Lower leg skin (tissue), 3 donors: ENCODE measurements around the gene HACD2.

Experiments used
- CTCF ChIP-seq, 3 donors: fragments of 450-650 bp; IDR thresholded peaks; one replicate each; pipeline ENCODE4 v1.5.1; 2016; ENCODE audit warnings: antibody characterized with exemption in 3 of 3, mild to moderate bottlenecking in 3 of 3, moderate library complexity in 2 of 3
- POLR2A ChIP-seq, 2 donors: fragments of 450-650 bp; IDR thresholded peaks; one replicate each; pipeline ENCODE4 v1.6.1; 2016 to 2017; ENCODE audit warnings: antibody characterized with exemption in 2 of 2, mild to moderate bottlenecking in 1 of 2, moderate library complexity in 1 of 2

- TF ChIP-seq CTCF (IDR thresholded peaks at IDR 0.05) (no peak), POLR2A (IDR thresholded peaks at IDR 0.05) (no peak)
These were observed 47.4 kb upstream of the HACD2 start for GRCh38 chr3:123632161-123632655.
